Ammon's horn (tissue), 1 donor: ENCODE data around the gene SIPA1L3.
"Not testable (repeated sequence)": the region's sequence is repeated elsewhere in the genome, so short reads cannot be mapped to it uniquely, and the experiment has no call there.

Experiments
- DNase-seq: peaks from one replicate; pipeline ENCODE4 v3.0.0-alpha.2; 2016; ENCODE audit warnings: low spot score

Gene SIPA1L3

GRCh38 chr19:38213469-38213868 lies 306.5 kb downstream of the SIPA1L3 start:
- DNase-seq: no peak

- DNase-seq: peak; percentile 87
Measured at GRCh38 chr19:38213911-38214625, 307.1 kb downstream of the SIPA1L3 start.

- no peak for DNase-seq
Measured at GRCh38 chr19:38216785-38217641, 310.0 kb downstream of the SIPA1L3 start.

- no peak for DNase-seq
Measured at GRCh38 chr19:38218204-38218603, 311.2 kb downstream of the SIPA1L3 start.

GRCh38 chr19:38219221-38219620 lies 312.2 kb downstream of the SIPA1L3 start:
- no peak for DNase-seq

- no peak for DNase-seq
Measured at GRCh38 chr19:38221421-38221820, 314.4 kb downstream of the SIPA1L3 start.

GRCh38 chr19:38221919-38222830 lies 315.2 kb downstream of the SIPA1L3 start:
- no peak for DNase-seq

GRCh38 chr19:38223119-38223523 lies 316.1 kb downstream of the SIPA1L3 start:
- DNase-seq: no peak

GRCh38 chr19:38223617-38224013 lies 316.6 kb downstream of the SIPA1L3 start:
- DNase-seq: no peak

- peak; percentile 77 for DNase-seq
Measured at GRCh38 chr19:38224014-38224862, 317.2 kb downstream of the SIPA1L3 start, which contains the start of gene DPF1. TSS of gene DPF1 (minus strand) at chr19:38224222. CDS start at chr19:38224142, 80 bp downstream.

- not testable (repeated sequence) for DNase-seq
Measured at GRCh38 chr19:38224863-38225218, 317.8 kb downstream of the SIPA1L3 start.

GRCh38 chr19:38227287-38228004 lies 320.4 kb downstream of the SIPA1L3 start:
- no peak for DNase-seq

- no peak for DNase-seq
Measured at GRCh38 chr19:38228005-38228377, 321.0 kb downstream of the SIPA1L3 start.

GRCh38 chr19:38228491-38229439 lies 321.8 kb downstream of the SIPA1L3 start:
- peak; percentile 53 for DNase-seq

- peak; percentile 96 for DNase-seq
Measured at GRCh38 chr19:38229585-38230073, 322.6 kb downstream of the SIPA1L3 start.

GRCh38 chr19:38230506-38231133 lies 323.6 kb downstream of the SIPA1L3 start:
- DNase-seq: not testable (repeated sequence)

- DNase-seq: no peak
Measured at GRCh38 chr19:38231918-38232317, 324.9 kb downstream of the SIPA1L3 start.

GRCh38 chr19:38233740-38234251 lies 326.8 kb downstream of the SIPA1L3 start:
- DNase-seq: peak; percentile 80
